ENCODE measurements around the gene GGACT.

Gene GGACT

DNA sequence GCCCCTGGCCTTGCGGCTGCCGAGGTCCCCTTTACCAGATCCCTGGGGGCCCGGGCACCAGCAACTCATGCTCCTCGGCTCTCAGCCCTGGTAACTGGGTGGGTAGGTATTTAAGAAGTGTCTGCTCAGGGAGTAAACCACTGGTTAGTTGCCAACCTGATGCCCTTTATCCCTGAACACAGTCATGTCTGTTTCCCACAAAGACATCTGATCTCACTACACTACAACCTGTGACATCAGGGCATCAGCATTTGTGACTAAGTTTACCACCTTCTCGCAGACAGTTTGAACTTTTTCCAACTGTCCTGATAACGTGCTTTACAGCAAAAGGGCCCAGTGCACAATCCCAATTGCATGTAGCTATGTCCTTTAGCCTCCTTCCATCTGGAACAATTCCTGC lies 22.0 kb downstream of the GGACT start:
- no peaks in the 10 kb centered on the region for H3K79me2 ChIP-seq (ENCODE audit: low read length)
- H3F3A ChIP-seq (ENCODE audit: insufficient read depth, low read length): no peaks in the 10 kb centered on the region
- H3K27me3 ChIP-seq (replicated peaks; ENCODE audit: insufficient read depth, low read length): no peaks in the 10 kb centered on the region
- no peak overlapping the region for H3K4me3 ChIP-seq (ENCODE audit: low read length)
- no peaks in the 10 kb centered on the region for H3K9me3 ChIP-seq (replicated peaks; ENCODE audit: insufficient read depth, low read length)
- no peaks in the 10 kb centered on the region for H3K9me2 ChIP-seq (replicated peaks; ENCODE audit: insufficient read depth, low read length)
- no peaks in the 10 kb centered on the region for H4K20me1 ChIP-seq (ENCODE audit: insufficient read depth, low read length)
- H3K9ac ChIP-seq (ENCODE audit: low read length): no peak overlapping the region
- no peak overlapping the region for H2AFZ ChIP-seq (ENCODE audit: low read length)
- H3K36me3 ChIP-seq (replicated peaks; ENCODE audit: insufficient read depth, low read length): no peaks in the 10 kb centered on the region
- H3K4me2 ChIP-seq (ENCODE audit: low read depth, low read length): no peak overlapping the region
- no peaks in the 10 kb centered on the region for H3K4me1 ChIP-seq (ENCODE audit: low read length)
- TF ChIP-seq, protein P1, sequence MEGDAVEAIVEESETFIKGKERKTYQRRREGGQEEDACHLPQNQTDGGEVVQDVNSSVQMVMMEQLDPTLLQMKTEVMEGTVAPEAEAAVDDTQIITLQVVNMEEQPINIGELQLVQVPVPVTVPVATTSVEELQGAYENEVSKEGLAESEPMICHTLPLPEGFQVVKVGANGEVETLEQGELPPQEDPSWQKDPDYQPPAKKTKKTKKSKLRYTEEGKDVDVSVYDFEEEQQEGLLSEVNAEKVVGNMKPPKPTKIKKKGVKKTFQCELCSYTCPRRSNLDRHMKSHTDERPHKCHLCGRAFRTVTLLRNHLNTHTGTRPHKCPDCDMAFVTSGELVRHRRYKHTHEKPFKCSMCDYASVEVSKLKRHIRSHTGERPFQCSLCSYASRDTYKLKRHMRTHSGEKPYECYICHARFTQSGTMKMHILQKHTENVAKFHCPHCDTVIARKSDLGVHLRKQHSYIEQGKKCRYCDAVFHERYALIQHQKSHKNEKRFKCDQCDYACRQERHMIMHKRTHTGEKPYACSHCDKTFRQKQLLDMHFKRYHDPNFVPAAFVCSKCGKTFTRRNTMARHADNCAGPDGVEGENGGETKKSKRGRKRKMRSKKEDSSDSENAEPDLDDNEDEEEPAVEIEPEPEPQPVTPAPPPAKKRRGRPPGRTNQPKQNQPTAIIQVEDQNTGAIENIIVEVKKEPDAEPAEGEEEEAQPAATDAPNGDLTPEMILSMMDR (IDR thresholded peaks at IDR 0.05; ENCODE audit: low read length): no peak
- no peak for TF ChIP-seq EZH2phosphoT487 (IDR thresholded peaks at IDR 0.05; ENCODE audit: low read length)
- no peak for TF ChIP-seq EZH2 (optimal IDR thresholded peaks at IDR 0.05; ENCODE audit: low read depth, low read length)
- no peak overlapping the region for H3K27ac ChIP-seq (ENCODE audit: low read length)
- no peak for DNase-seq

DNA sequence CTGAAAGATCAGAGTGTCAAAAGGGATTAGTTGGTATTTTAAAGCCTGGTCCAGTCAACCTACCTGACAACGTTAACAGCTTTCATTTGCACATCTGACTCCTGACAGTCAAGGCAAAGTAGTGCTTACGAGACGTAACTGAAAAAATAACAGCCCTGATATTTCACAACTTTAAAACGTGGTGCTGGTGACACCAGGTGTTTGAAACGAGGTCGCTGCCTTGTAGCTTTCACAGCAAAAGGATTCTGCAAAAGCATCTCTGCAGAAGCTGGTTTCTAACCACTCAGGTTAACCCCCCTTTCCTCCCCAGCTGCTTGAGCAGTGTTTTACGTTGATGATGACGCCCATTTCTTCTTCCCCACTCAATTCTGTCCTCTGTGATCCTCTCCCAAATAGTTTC lies 23.3 kb downstream of the GGACT start:
- Histone ChIP-seq H3K9me3 (replicated peaks; ENCODE audit: insufficient read depth, low read length) (no peaks in the 10 kb centered on the region), H3K4me3 (ENCODE audit: low read length) (no peak overlapping the region), H3K9me2 (replicated peaks; ENCODE audit: insufficient read depth, low read length) (no peaks in the 10 kb centered on the region), H3K4me2 (ENCODE audit: low read depth, low read length) (no peak overlapping the region), H3K79me2 (ENCODE audit: low read length) (no peaks in the 10 kb centered on the region), H3F3A (ENCODE audit: insufficient read depth, low read length) (no peaks in the 10 kb centered on the region), H2AFZ (ENCODE audit: low read length) (no peak overlapping the region), H3K9ac (ENCODE audit: low read length) (no peak overlapping the region), H3K27me3 (replicated peaks; ENCODE audit: insufficient read depth, low read length) (no peaks in the 10 kb centered on the region), H3K4me1 (ENCODE audit: low read length) (no peaks in the 10 kb centered on the region), H3K27ac (ENCODE audit: low read length) (no peak overlapping the region), H3K36me3 (replicated peaks; ENCODE audit: insufficient read depth, low read length) (no peaks in the 10 kb centered on the region), H4K20me1 (ENCODE audit: insufficient read depth, low read length) (no peaks in the 10 kb centered on the region)
- DNase-seq: peak; percentile 53
- no peak for TF ChIP-seq EZH2 (optimal IDR thresholded peaks at IDR 0.05; ENCODE audit: low read depth, low read length)

DNA sequence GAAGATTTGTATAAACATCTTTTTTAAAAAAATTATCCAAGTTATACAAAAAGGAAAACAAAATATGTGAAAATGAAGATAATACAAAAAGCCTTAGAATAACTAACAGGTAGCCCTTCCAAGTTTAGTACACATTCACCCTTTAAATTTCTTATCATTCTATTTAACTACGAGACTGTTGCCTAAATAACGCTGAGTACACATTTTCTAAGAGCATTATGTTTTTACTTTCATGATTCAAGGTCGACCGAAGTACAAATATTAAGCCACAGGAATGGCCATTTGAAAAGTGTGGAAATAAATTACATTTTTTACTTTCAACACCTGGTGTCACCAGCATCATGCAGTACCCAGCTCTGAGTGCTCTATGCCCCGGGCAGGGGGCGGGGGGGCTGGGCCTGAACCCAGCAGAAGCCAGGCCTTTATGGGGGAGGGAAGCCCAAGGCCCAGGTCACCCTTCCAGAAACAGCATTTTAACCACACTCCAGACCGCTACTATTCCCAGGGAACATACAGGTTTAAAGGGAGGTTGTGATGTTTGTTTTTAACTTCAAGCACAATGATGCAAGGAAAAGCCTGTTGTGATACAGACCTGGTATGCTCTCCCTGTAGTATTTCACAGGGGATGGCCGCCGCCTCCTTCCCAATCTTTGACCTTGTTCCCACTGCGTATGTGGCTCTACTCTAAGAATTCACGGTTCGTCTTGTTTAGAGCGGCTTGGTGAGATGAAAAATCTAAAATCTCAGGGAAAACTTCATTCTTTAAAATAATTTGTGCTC lies 24.0 kb downstream of the GGACT start:
- Histone ChIP-seq H3K9me2 (replicated peaks; ENCODE audit: insufficient read depth, low read length) (no peaks in the 10 kb centered on the region), H3K36me3 (replicated peaks; ENCODE audit: insufficient read depth, low read length) (no peaks in the 10 kb centered on the region), H4K20me1 (ENCODE audit: insufficient read depth, low read length) (no peaks in the 10 kb centered on the region), H3F3A (ENCODE audit: insufficient read depth, low read length) (no peaks in the 10 kb centered on the region), H3K79me2 (ENCODE audit: low read length) (no peaks in the 10 kb centered on the region), H3K27ac (ENCODE audit: low read length) (no peak overlapping the region), H2AFZ (ENCODE audit: low read length) (no peak overlapping the region), H3K9me3 (replicated peaks; ENCODE audit: insufficient read depth, low read length) (no peaks in the 10 kb centered on the region), H3K4me1 (ENCODE audit: low read length) (no peaks in the 10 kb centered on the region), H3K4me3 (ENCODE audit: low read length) (no peak overlapping the region), H3K4me2 (ENCODE audit: low read depth, low read length) (no peak overlapping the region), H3K9ac (ENCODE audit: low read length) (no peak overlapping the region), H3K27me3 (replicated peaks; ENCODE audit: insufficient read depth, low read length) (no peaks in the 10 kb centered on the region)
- no peak for DNase-seq
- TF ChIP-seq EZH2phosphoT487 (IDR thresholded peaks at IDR 0.05; ENCODE audit: low read length) (no peak), EZH2 (optimal IDR thresholded peaks at IDR 0.05; ENCODE audit: low read depth, low read length) (no peak)
- TF ChIP-seq, protein P1 (IDR thresholded peaks at IDR 0.05; ENCODE audit: low read length): no peak

DNA sequence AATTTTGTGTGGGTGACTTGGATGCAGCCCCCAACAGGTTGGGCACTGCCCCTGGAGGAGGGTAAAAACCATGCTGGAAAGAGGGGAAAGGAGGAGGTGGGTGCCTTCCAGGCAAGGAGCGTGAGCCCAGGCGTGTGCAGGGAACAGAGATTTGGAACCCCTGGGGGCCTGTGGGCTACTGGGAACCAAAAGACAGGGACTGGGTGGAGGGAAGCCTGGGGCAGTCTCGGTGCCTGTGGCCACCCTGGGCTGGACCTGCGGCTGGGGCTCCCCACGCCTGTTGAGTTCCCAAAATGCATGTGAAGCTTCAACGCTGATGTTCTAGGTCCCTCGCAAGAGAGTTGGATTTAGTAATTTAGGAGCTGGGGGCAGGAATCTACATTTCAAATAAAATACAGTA lies 24.8 kb downstream of the GGACT start:
- Histone ChIP-seq H3K9me3 (replicated peaks; ENCODE audit: insufficient read depth, low read length) (no peaks in the 10 kb centered on the region), H3K36me3 (replicated peaks; ENCODE audit: insufficient read depth, low read length) (no peaks in the 10 kb centered on the region), H3K4me1 (ENCODE audit: low read length) (no peaks in the 10 kb centered on the region), H3K27me3 (replicated peaks; ENCODE audit: insufficient read depth, low read length) (no peaks in the 10 kb centered on the region), H3K9ac (ENCODE audit: low read length) (no peak overlapping the region), H3K27ac (ENCODE audit: low read length) (no peak overlapping the region), H3K9me2 (replicated peaks; ENCODE audit: insufficient read depth, low read length) (no peaks in the 10 kb centered on the region), H2AFZ (ENCODE audit: low read length) (no peak overlapping the region), H3K79me2 (ENCODE audit: low read length) (no peaks in the 10 kb centered on the region), H3K4me2 (ENCODE audit: low read depth, low read length) (no peak overlapping the region), H4K20me1 (ENCODE audit: insufficient read depth, low read length) (no peaks in the 10 kb centered on the region), H3F3A (ENCODE audit: insufficient read depth, low read length) (no peaks in the 10 kb centered on the region), H3K4me3 (ENCODE audit: low read length) (no peak overlapping the region)
- DNase-seq: no peak
- no peak for TF ChIP-seq EZH2phosphoT487 (IDR thresholded peaks at IDR 0.05; ENCODE audit: low read length)
- no peak for TF ChIP-seq EZH2 (optimal IDR thresholded peaks at IDR 0.05; ENCODE audit: low read depth, low read length)

Measured in MM.1S (cell line).